GM23338 (cell line): Measurements from ENCODE around the gene NDUFAF8.

Experiments
- CTCF ChIP-seq, 2 experiments: fragments of 200-600 bp in 1 of 2; sonication (generic) in 1 of 2; conservative IDR thresholded peaks; 2 replicates each; pipeline versions ENCODE4 v1.5.1 to v1.6.1; 2016 to 2017; ENCODE audit warnings: antibody characterized with exemption in 2 of 2, low read depth in 2 of 2, mild to moderate bottlenecking in 2 of 2, moderate library complexity in 1 of 2
- EZH2 ChIP-seq: fragments of 200-600 bp; sonication (generic); IDR thresholded peaks from one replicate; pipeline ENCODE4 v1.8.0; 2017; ENCODE audit warnings: antibody characterized with exemption, mild to moderate bottlenecking, low read depth; ENCODE audit not compliant: unreplicated experiment
- POLR2AphosphoS5 ChIP-seq: IDR thresholded peaks from 2 replicates; pipeline ENCODE4 v1.6.1; 2016; ENCODE audit warnings: antibody characterized with exemption, low read depth

- TF ChIP-seq CTCF (conservative IDR thresholded peaks at IDR 0.05; ENCODE audit: low read depth in 2 of 2) (peak; percentile 29 to 46), EZH2 (no peak), POLR2AphosphoS5 (no peak)
Observed at GRCh38 chr17:81200695-81201580, 38.2 kb upstream of the NDUFAF8 start.
